ENCODE results near the gene CHCHD6. TPM values are rescaled to one million over a fixed set of nuclear protein-coding genes. Genes with fewer than 3 reads are reported as not detected.

Gene CHCHD6
- polyA plus RNA-seq, 1 donor from 2014 or later, result 102 TPM

DNA sequence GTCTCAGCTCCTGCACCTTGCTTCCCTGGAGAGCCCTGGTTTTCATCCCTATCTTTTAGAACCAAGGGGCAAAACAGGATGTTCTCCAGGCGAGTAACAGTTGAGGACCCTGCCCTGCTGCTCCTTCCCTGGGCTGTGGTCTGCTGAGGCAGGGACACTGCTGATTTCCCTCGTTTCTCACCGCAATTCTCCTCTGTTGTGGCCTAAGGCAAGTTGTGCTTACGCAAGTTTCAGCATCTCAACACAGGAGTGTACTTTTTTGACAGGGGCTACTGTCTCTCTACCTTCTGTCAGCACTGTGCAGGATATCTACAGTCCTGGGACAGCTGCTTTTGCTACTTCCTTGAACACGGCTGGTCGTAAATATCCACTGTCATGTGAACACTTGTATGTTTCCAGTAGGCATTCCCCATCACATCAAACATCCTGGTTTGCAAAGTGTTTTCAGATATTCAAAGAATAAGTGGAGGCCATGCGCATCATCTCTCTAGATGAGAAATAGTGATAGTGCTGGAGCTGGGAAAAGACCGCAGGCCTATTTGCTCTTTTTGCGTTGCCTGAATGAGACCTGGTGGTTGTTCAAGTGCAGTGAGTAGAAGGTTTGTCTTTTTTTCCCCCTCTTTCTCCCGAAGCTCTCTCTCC lies 168.8 kb downstream of the CHCHD6 start:
- Histone ChIP-seq H4K20me1 (ENCODE audit: insufficient read depth) (no peaks in the 10 kb centered on the region), H2AFZ (ENCODE audit: low read depth, low read length) (no peak overlapping the region), H3K27ac (ENCODE audit: low read length) (no peak overlapping the region), H3K9ac (ENCODE audit: low read length) (no peak overlapping the region), H3K79me2 (replicated peaks; ENCODE audit: insufficient read depth, low read length) (no peaks in the 10 kb centered on the region), H3K4me2 (ENCODE audit: low read length) (no peak overlapping the region), H3K36me3 (ENCODE audit: insufficient read depth, low read length) (no peaks in the 10 kb centered on the region), H3K9me3 (ENCODE audit: low read length) (no peaks in the 10 kb centered on the region), H3K27me3 (ENCODE audit: insufficient read depth, low read depth, low read length) (no peaks in the 10 kb centered on the region), H3K9me2 (ENCODE audit: insufficient read depth, low read length) (no peaks in the 10 kb centered on the region), H3K4me3 (ENCODE audit: low read length) (no peak overlapping the region), H3F3A (ENCODE audit: insufficient read depth, low read length, poor library complexity, severe bottlenecking) (no peaks in the 10 kb centered on the region)
- no peak for TF ChIP-seq EZH2 (IDR thresholded peaks at IDR 0.05; ENCODE audit: borderline replicate concordance, insufficient read depth, low read length, poor library complexity, severe bottlenecking)
- TF ChIP-seq POLR2AphosphoS5 (IDR thresholded peaks at IDR 0.05), result no peak
- TF ChIP-seq, protein P1, sequence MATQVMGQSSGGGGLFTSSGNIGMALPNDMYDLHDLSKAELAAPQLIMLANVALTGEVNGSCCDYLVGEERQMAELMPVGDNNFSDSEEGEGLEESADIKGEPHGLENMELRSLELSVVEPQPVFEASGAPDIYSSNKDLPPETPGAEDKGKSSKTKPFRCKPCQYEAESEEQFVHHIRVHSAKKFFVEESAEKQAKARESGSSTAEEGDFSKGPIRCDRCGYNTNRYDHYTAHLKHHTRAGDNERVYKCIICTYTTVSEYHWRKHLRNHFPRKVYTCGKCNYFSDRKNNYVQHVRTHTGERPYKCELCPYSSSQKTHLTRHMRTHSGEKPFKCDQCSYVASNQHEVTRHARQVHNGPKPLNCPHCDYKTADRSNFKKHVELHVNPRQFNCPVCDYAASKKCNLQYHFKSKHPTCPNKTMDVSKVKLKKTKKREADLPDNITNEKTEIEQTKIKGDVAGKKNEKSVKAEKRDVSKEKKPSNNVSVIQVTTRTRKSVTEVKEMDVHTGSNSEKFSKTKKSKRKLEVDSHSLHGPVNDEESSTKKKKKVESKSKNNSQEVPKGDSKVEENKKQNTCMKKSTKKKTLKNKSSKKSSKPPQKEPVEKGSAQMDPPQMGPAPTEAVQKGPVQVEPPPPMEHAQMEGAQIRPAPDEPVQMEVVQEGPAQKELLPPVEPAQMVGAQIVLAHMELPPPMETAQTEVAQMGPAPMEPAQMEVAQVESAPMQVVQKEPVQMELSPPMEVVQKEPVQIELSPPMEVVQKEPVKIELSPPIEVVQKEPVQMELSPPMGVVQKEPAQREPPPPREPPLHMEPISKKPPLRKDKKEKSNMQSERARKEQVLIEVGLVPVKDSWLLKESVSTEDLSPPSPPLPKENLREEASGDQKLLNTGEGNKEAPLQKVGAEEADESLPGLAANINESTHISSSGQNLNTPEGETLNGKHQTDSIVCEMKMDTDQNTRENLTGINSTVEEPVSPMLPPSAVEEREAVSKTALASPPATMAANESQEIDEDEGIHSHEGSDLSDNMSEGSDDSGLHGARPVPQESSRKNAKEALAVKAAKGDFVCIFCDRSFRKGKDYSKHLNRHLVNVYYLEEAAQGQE (IDR thresholded peaks at IDR 0.05; ENCODE audit: borderline replicate concordance), result no peak
- no peak for TF ChIP-seq MXI1 (conservative IDR thresholded peaks at IDR 0.05; ENCODE audit: poor library complexity, severe bottlenecking)
- no peak for TF ChIP-seq RAD21 (conservative IDR thresholded peaks at IDR 0.05)
- no peak for TF ChIP-seq SMC3 (conservative IDR thresholded peaks at IDR 0.05; ENCODE audit: poor library complexity)
- no peak for TF ChIP-seq TAF1 (IDR thresholded peaks at IDR 0.05; ENCODE audit: low read depth)
- TF ChIP-seq, protein P2, sequence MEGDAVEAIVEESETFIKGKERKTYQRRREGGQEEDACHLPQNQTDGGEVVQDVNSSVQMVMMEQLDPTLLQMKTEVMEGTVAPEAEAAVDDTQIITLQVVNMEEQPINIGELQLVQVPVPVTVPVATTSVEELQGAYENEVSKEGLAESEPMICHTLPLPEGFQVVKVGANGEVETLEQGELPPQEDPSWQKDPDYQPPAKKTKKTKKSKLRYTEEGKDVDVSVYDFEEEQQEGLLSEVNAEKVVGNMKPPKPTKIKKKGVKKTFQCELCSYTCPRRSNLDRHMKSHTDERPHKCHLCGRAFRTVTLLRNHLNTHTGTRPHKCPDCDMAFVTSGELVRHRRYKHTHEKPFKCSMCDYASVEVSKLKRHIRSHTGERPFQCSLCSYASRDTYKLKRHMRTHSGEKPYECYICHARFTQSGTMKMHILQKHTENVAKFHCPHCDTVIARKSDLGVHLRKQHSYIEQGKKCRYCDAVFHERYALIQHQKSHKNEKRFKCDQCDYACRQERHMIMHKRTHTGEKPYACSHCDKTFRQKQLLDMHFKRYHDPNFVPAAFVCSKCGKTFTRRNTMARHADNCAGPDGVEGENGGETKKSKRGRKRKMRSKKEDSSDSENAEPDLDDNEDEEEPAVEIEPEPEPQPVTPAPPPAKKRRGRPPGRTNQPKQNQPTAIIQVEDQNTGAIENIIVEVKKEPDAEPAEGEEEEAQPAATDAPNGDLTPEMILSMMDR (IDR thresholded peaks at IDR 0.05; ENCODE audit: poor library complexity, severe bottlenecking), result no peak
- TF ChIP-seq EP300 (conservative IDR thresholded peaks at IDR 0.05; ENCODE audit: poor library complexity, severe bottlenecking), result no peak

DNA sequence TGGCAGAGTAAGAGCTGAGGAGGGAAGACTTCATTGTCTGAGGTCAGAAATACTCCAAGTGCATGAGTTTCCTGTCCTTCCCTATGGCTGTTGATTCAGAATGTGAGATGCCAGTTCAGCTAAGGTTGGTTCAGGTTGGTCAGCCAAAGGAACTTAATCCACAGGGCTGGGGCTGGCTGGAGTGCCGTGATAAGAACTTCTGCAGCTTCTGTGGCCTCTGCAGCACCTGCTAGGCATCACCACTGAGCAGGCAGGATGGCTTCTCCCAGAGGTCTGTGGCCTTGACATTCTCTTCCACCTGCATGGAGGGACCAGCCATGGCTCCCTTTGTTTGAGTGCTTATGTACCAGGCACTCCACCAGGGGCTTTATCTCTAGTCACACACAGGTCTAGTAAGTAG lies 169.4 kb downstream of the CHCHD6 start:
- Histone ChIP-seq H3K9me2 (ENCODE audit: insufficient read depth, low read length) (no peaks in the 10 kb centered on the region), H3K27me3 (ENCODE audit: insufficient read depth, low read depth, low read length) (no peaks in the 10 kb centered on the region), H3K9me3 (ENCODE audit: low read length) (no peaks in the 10 kb centered on the region), H3K4me3 (ENCODE audit: low read length) (no peak overlapping the region), H3K79me2 (replicated peaks; ENCODE audit: insufficient read depth, low read length) (no peaks in the 10 kb centered on the region), H3K4me2 (ENCODE audit: low read length) (no peak overlapping the region), H3K27ac (ENCODE audit: low read length) (no peak overlapping the region), H2AFZ (ENCODE audit: low read depth, low read length) (no peak overlapping the region), H3K36me3 (ENCODE audit: insufficient read depth, low read length) (no peaks in the 10 kb centered on the region), H3K9ac (ENCODE audit: low read length) (no peak overlapping the region), H3F3A (ENCODE audit: insufficient read depth, low read length, poor library complexity, severe bottlenecking) (no peaks in the 10 kb centered on the region), H4K20me1 (ENCODE audit: insufficient read depth) (no peaks in the 10 kb centered on the region)
- no peak for TF ChIP-seq SMC3 (conservative IDR thresholded peaks at IDR 0.05; ENCODE audit: poor library complexity)
- TF ChIP-seq, protein P2 (IDR thresholded peaks at IDR 0.05; ENCODE audit: poor library complexity, severe bottlenecking), result no peak
- TF ChIP-seq POLR2AphosphoS5 (IDR thresholded peaks at IDR 0.05), result no peak
- no peak for TF ChIP-seq MXI1 (conservative IDR thresholded peaks at IDR 0.05; ENCODE audit: poor library complexity, severe bottlenecking)
- TF ChIP-seq TAF1 (IDR thresholded peaks at IDR 0.05; ENCODE audit: low read depth), result no peak
- no peak for TF ChIP-seq RAD21 (conservative IDR thresholded peaks at IDR 0.05)
- TF ChIP-seq EZH2 (IDR thresholded peaks at IDR 0.05; ENCODE audit: borderline replicate concordance, insufficient read depth, low read length, poor library complexity, severe bottlenecking), result no peak

All from neural cell (in vitro differentiated cells).